NCI-H1105 (cell line): ENCODE results near the gene KRT72.

Experiments
- DNase-seq: peaks from one replicate; lab custom pipeline; 2025; lab: John Stamatoyannopoulos, UW

Gene KRT72

GRCh38 chr12:52600941-52601481 lies at the start of gene KRT72:
KRT72 (minus strand) TSS chr12:52601463; CDS start chr12:52601452, 11 bp downstream.
- no peak for DNase-seq

- no peak for DNase-seq
Observed at GRCh38 chr12:52650520-52651081, 49.3 kb upstream of the KRT72 start.

GRCh38 chr12:52649066-52649465 lies 47.8 kb upstream of the KRT72 start:
- DNase-seq: no peak

- DNase-seq: no peak
Observed at GRCh38 chr12:52648012-52648550, 46.8 kb upstream of the KRT72 start.

GRCh38 chr12:52647601-52648000 lies 46.3 kb upstream of the KRT72 start:
- no peak for DNase-seq

- no peak for DNase-seq
Observed at GRCh38 chr12:52646613-52647012, 45.4 kb upstream of the KRT72 start.

- no peak for DNase-seq
Observed at GRCh38 chr12:52645982-52646381, 44.7 kb upstream of the KRT72 start.

GRCh38 chr12:52645120-52645761 lies 44.0 kb upstream of the KRT72 start:
- DNase-seq: no peak

GRCh38 chr12:52644078-52644415 lies 42.8 kb upstream of the KRT72 start:
- DNase-seq: no peak

GRCh38 chr12:52643233-52644077 lies 42.2 kb upstream of the KRT72 start:
- no peak for DNase-seq

GRCh38 chr12:52641468-52641867 lies 40.2 kb upstream of the KRT72 start:
- no peak for DNase-seq

- no peak for DNase-seq
Observed at GRCh38 chr12:52637299-52637698, 36.0 kb upstream of the KRT72 start.

GRCh38 chr12:52636592-52637258 lies 35.5 kb upstream of the KRT72 start:
- no peak for DNase-seq

- DNase-seq: no peak
Observed at GRCh38 chr12:52636189-52636588, 34.9 kb upstream of the KRT72 start.

GRCh38 chr12:52634266-52635056 lies 33.2 kb upstream of the KRT72 start:
- peak; percentile 75 for DNase-seq

GRCh38 chr12:52633383-52633782 lies 32.1 kb upstream of the KRT72 start:
- no peak for DNase-seq

- no peak for DNase-seq
Observed at GRCh38 chr12:52632656-52633055, 31.4 kb upstream of the KRT72 start.

GRCh38 chr12:52631676-52632459 lies 30.6 kb upstream of the KRT72 start:
- DNase-seq: no peak

- no peak for DNase-seq
Observed at GRCh38 chr12:52631264-52631663, 30.0 kb upstream of the KRT72 start.

- DNase-seq: no peak
Observed at GRCh38 chr12:52630599-52631200, 29.4 kb upstream of the KRT72 start.
